ENCODE measurements around the gene FMNL2. TPM values are rescaled to one million over a fixed set of nuclear protein-coding genes. Genes with fewer than 3 reads are reported as not detected.

Gene FMNL2
- total RNA-seq, 1 experiment from 2014 or later = 29.0 TPM

- H4K20me1 ChIP-seq (ENCODE audit: insufficient read depth) = no peaks in the 10 kb centered on the region; the same call in 1 of the 2 replicates
- H3K27me3 ChIP-seq (ENCODE audit: insufficient read depth, low read depth) = no peaks in the 10 kb centered on the region
- CTCF ChIA-PET = interaction anchor here (0.5 to 0.8 kb wide), 2 partner anchors 10 to 274 kb away, joined by 3 to 7 read pairs; no protein-coding TSS in a partner anchor
- no peak for DNase-seq
- H2AFZ ChIP-seq = no peak overlapping the region
- H3K4me3 ChIP-seq = no peak overlapping the region
- H3K36me3 ChIP-seq (ENCODE audit: low read depth) = peaks cover 15% of the 10 kb centered on the region; the same call in 1 of the 2 replicates
- POLR2A ChIA-PET (ENCODE audit: unreplicated experiment) = interaction anchor here (0.5 kb wide), 1 partner anchor 10 kb away, joined by 5 read pairs; no protein-coding TSS in a partner anchor
- no peak for TF ChIP-seq EZH2 (IDR thresholded peaks at IDR 0.05; ENCODE audit: low read depth)
- TF ChIP-seq, protein P1, sequence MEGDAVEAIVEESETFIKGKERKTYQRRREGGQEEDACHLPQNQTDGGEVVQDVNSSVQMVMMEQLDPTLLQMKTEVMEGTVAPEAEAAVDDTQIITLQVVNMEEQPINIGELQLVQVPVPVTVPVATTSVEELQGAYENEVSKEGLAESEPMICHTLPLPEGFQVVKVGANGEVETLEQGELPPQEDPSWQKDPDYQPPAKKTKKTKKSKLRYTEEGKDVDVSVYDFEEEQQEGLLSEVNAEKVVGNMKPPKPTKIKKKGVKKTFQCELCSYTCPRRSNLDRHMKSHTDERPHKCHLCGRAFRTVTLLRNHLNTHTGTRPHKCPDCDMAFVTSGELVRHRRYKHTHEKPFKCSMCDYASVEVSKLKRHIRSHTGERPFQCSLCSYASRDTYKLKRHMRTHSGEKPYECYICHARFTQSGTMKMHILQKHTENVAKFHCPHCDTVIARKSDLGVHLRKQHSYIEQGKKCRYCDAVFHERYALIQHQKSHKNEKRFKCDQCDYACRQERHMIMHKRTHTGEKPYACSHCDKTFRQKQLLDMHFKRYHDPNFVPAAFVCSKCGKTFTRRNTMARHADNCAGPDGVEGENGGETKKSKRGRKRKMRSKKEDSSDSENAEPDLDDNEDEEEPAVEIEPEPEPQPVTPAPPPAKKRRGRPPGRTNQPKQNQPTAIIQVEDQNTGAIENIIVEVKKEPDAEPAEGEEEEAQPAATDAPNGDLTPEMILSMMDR (conservative IDR thresholded peaks at IDR 0.05) = no peak
- no peaks in the 10 kb centered on the region for H3K9me3 ChIP-seq (ENCODE audit: insufficient read depth, low read depth)
- peaks cover 42% of the 10 kb centered on the region for H3F3A ChIP-seq (ENCODE audit: insufficient read depth, low read depth)
- H3K79me2 ChIP-seq (ENCODE audit: low read depth) = no peaks in the 10 kb centered on the region
- BruUV-seq (replicated peaks) = no TSS peak
- no peak overlapping the region for H3K27ac ChIP-seq
- no peaks in the 10 kb centered on the region for H3K9me2 ChIP-seq (ENCODE audit: insufficient read depth)
- H3K4me2 ChIP-seq = no peak overlapping the region
- 0 out of 2 replicates have a peak, but pooled peaks cover 7% of the 10 kb centered on the region for H3K4me1 ChIP-seq (replicated peaks; ENCODE audit: insufficient read depth)
- intact Hi-C loops (cut with micrococcal nuclease; ENCODE audit: unreplicated experiment) = no loop called here
Measured at GRCh38 chr2:152646264-152646663, 311.3 kb downstream of the FMNL2 start.

GRCh38 chr2:152646775-152647174 is 311.8 kb downstream of the FMNL2 start:
- Histone ChIP-seq H3F3A (ENCODE audit: insufficient read depth, low read depth) (peaks cover 42% of the 10 kb centered on the region), H3K4me1 (replicated peaks; ENCODE audit: insufficient read depth) (0 out of 2 replicates have a peak, but pooled peaks cover 7% of the 10 kb centered on the region), H3K27me3 (ENCODE audit: insufficient read depth, low read depth) (no peaks in the 10 kb centered on the region), H3K27ac (no peak overlapping the region), H3K36me3 (ENCODE audit: low read depth) (peaks cover 15% of the 10 kb centered on the region; the same call in 1 of the 2 replicates), H4K20me1 (ENCODE audit: insufficient read depth) (no peaks in the 10 kb centered on the region; the same call in 1 of the 2 replicates), H3K4me3 (no peak overlapping the region), H3K4me2 (no peak overlapping the region), H3K79me2 (ENCODE audit: low read depth) (no peaks in the 10 kb centered on the region), H3K9me2 (ENCODE audit: insufficient read depth) (no peaks in the 10 kb centered on the region), H3K9me3 (ENCODE audit: insufficient read depth, low read depth) (no peaks in the 10 kb centered on the region), H2AFZ (no peak overlapping the region)
- TF ChIP-seq, protein P1 (conservative IDR thresholded peaks at IDR 0.05) = no peak
- TF ChIP-seq EZH2 (IDR thresholded peaks at IDR 0.05; ENCODE audit: low read depth) = no peak
- DNase-seq = peak; percentile 6 to 77
- POLR2A ChIA-PET (ENCODE audit: unreplicated experiment) = interaction anchor here (0.5 kb wide), 1 partner anchor 11 kb away, joined by 5 read pairs; no protein-coding TSS in a partner anchor
- BruUV-seq (replicated peaks) = no TSS peak
- CTCF ChIA-PET = interaction anchor here (0.5 to 0.8 kb wide), 2 partner anchors 11 to 275 kb away, joined by 3 to 7 read pairs; no protein-coding TSS in a partner anchor
- intact Hi-C loops (cut with micrococcal nuclease; ENCODE audit: unreplicated experiment) = no loop called here

DNA sequence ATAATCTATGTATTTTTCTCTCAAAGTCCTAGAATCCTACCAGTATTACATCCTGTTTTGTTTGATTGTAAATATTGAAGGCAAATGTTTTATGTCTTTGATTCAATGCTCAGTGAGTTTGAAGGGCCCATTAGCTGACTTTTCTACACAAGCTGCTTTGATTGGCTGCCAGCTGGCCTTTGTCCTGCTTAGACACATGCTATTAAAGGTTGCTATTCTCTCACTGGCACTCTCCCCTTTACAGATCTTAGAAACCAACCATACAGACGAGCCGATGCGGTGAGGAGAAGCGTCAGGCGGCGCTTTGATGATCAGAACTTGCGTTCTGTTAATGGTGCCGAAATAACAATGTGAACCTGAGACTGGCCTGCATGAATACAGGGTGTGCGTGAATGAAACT is 312.6 kb downstream of the FMNL2 start:
- CTCF ChIA-PET = no interaction called here
- Histone ChIP-seq H3K4me3 (no peak overlapping the region), H3K4me1 (replicated peaks; ENCODE audit: insufficient read depth) (0 out of 2 replicates have a peak, but pooled peaks cover 7% of the 10 kb centered on the region), H2AFZ (no peak overlapping the region), H3K27ac (peak overlapping the region; percentile 23), H3K27me3 (ENCODE audit: insufficient read depth, low read depth) (no peaks in the 10 kb centered on the region), H3K9me3 (ENCODE audit: insufficient read depth, low read depth) (no peaks in the 10 kb centered on the region), H4K20me1 (ENCODE audit: insufficient read depth) (no peaks in the 10 kb centered on the region; the same call in 1 of the 2 replicates), H3K4me2 (no peak overlapping the region), H3K9me2 (ENCODE audit: insufficient read depth) (no peaks in the 10 kb centered on the region), H3K79me2 (ENCODE audit: low read depth) (no peaks in the 10 kb centered on the region), H3F3A (ENCODE audit: insufficient read depth, low read depth) (peaks cover 42% of the 10 kb centered on the region), H3K36me3 (ENCODE audit: low read depth) (peaks cover 15% of the 10 kb centered on the region; the same call in 1 of the 2 replicates)
- no peak for DNase-seq
- no peak for TF ChIP-seq EZH2 (IDR thresholded peaks at IDR 0.05; ENCODE audit: low read depth)
- TF ChIP-seq, protein P1 (conservative IDR thresholded peaks at IDR 0.05) = no peak
- no TSS peak for BruUV-seq (replicated peaks)
- intact Hi-C loops (cut with micrococcal nuclease; ENCODE audit: unreplicated experiment) = no loop called here
- POLR2A ChIA-PET (ENCODE audit: unreplicated experiment) = no interaction called here

All from PC-9 (cell line).